ENCODE data around the gene RAD18. TPM values are rescaled to one million over a fixed set of nuclear protein-coding genes. Genes with fewer than 3 reads are reported as not detected.

Gene RAD18, protein sequence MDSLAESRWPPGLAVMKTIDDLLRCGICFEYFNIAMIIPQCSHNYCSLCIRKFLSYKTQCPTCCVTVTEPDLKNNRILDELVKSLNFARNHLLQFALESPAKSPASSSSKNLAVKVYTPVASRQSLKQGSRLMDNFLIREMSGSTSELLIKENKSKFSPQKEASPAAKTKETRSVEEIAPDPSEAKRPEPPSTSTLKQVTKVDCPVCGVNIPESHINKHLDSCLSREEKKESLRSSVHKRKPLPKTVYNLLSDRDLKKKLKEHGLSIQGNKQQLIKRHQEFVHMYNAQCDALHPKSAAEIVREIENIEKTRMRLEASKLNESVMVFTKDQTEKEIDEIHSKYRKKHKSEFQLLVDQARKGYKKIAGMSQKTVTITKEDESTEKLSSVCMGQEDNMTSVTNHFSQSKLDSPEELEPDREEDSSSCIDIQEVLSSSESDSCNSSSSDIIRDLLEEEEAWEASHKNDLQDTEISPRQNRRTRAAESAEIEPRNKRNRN
- total RNA-seq: 6.0 and 7.2 TPM in 2 replicates

DNA sequence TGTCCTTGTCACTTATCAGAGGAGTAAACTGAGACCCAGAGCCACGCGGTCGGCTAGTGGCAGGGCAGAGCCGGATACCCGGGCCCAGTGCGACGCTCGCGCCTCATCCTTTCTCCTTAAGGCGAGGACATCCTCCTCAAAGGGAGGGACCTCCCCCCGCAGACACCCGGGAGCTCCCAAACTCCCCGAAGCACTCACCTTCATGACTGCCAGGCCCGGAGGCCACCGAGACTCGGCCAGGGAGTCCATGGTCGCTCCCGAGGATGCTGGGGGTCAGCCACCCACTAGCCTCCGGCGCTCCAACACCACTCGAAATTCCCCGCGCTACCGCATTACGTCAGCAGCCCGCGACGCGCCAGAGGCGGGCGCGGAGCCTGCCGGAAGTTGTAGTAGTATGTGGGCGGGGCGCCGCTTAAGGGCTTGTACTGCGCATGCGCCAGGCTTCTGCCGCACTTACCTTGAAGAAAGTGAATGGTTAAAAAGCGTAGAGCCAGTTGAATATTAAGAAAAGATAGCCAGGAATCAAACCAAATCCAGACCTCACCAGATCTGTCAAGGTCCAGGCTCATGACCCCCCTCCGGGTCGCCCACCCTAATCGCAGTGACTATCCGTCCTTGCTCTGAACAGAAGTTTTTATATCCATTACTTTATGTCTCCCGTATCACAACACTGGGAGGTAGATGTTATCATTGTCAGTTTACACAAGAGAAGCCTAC lies at the start of gene RAD18:
RAD18 (minus strand) TSS at position 336 of the 717 bp plus-strand sequence; CDS start at position 249, 87 bp downstream.

Other genes starting within 250 kb of the RAD18 start
- gene CAV3, start 229.7 kb downstream of the RAD18 start, total RNA-seq: not detected in 2 replicates
- gene OXTR, start 193.9 kb downstream of the RAD18 start, total RNA-seq: under 0.01 and 1.7 TPM in 2 replicates

Measured in tracheal epithelial cell (primary cell).